ENCODE results near the gene BHLHE41.
A peak's percentile ranks its signal among the peaks of the same experiment; 100 is the strongest.

The BHLHE41 gene

GRCh38 chr12:26100666-26101349, 24.0 kb downstream of the BHLHE41 start:
- no peak overlapping the region for H3K9ac ChIP-seq (ENCODE audit: low read depth, low read length)
- H3K4me2 ChIP-seq (ENCODE audit: insufficient read depth, low read length) = no peak overlapping the region
- no peaks in the 10 kb centered on the region for H3K4me1 ChIP-seq (ENCODE audit: insufficient read depth, low read length)
- no peaks in the 10 kb centered on the region for H3K9me3 ChIP-seq (ENCODE audit: insufficient read depth, low read length, severe bottlenecking)
- no peak for ATAC-seq (ENCODE audit: insufficient read depth, low read depth)
- H3K27me3 ChIP-seq (ENCODE audit: insufficient read depth, low read length, poor library complexity) = peaks cover 30% of the 10 kb centered on the region
- H2AFZ ChIP-seq (ENCODE audit: low read depth, low read length) = no peak overlapping the region
- no peak overlapping the region for H3K27ac ChIP-seq (ENCODE audit: low read length)
- DNase-seq = no peak
- TF ChIP-seq CTCF (IDR thresholded peaks at IDR 0.05; ENCODE audit: borderline replicate concordance, extremely low read depth, low read length, poor library complexity, severe bottlenecking) (no peak), EZH2 (IDR thresholded peaks at IDR 0.05; ENCODE audit: borderline replicate concordance, low read depth, low read length, severe bottlenecking) (no peak)
- no peaks in the 10 kb centered on the region for H3K79me2 ChIP-seq (ENCODE audit: insufficient read depth, low read length)
- no peak overlapping the region for H3K4me3 ChIP-seq (ENCODE audit: low read depth in 1 of 2, low read length in 2 of 2)
- no peaks in the 10 kb centered on the region for H4K20me1 ChIP-seq (ENCODE audit: insufficient read depth, low read length)
- H3K36me3 ChIP-seq (ENCODE audit: insufficient read depth, low read length) = no peaks in the 10 kb centered on the region

GRCh38 chr12:26097046-26097878, 27.6 kb downstream of the BHLHE41 start:
- ATAC-seq (ENCODE audit: insufficient read depth, low read depth) = peak; percentile 97
- Histone ChIP-seq H3K4me3 (ENCODE audit: low read depth in 1 of 2, low read length in 2 of 2) (no peak overlapping the region), H3K9ac (ENCODE audit: low read depth, low read length) (no peak overlapping the region), H3K27ac (ENCODE audit: low read length) (no peak overlapping the region), H3K4me1 (ENCODE audit: insufficient read depth, low read length) (no peaks in the 10 kb centered on the region), H3K27me3 (ENCODE audit: insufficient read depth, low read length, poor library complexity) (peaks cover 18% of the 10 kb centered on the region), H2AFZ (ENCODE audit: low read depth, low read length) (no peak overlapping the region), H3K9me3 (ENCODE audit: insufficient read depth, low read length, severe bottlenecking) (no peaks in the 10 kb centered on the region), H3K4me2 (ENCODE audit: insufficient read depth, low read length) (no peak overlapping the region), H4K20me1 (ENCODE audit: insufficient read depth, low read length) (no peaks in the 10 kb centered on the region), H3K36me3 (ENCODE audit: insufficient read depth, low read length) (no peaks in the 10 kb centered on the region), H3K79me2 (ENCODE audit: insufficient read depth, low read length) (no peaks in the 10 kb centered on the region)
- peak; percentile 63 for DNase-seq
- peak; percentile 94 for TF ChIP-seq CTCF (IDR thresholded peaks at IDR 0.05; ENCODE audit: borderline replicate concordance, extremely low read depth, low read length, poor library complexity, severe bottlenecking)
- no peak for TF ChIP-seq EZH2 (IDR thresholded peaks at IDR 0.05; ENCODE audit: borderline replicate concordance, low read depth, low read length, severe bottlenecking)

GRCh38 chr12:26096036-26096435, 28.8 kb downstream of the BHLHE41 start:
- TF ChIP-seq CTCF (IDR thresholded peaks at IDR 0.05; ENCODE audit: borderline replicate concordance, extremely low read depth, low read length, poor library complexity, severe bottlenecking) (no peak), EZH2 (IDR thresholded peaks at IDR 0.05; ENCODE audit: borderline replicate concordance, low read depth, low read length, severe bottlenecking) (no peak)
- DNase-seq (no peak), ATAC-seq (ENCODE audit: insufficient read depth, low read depth) (no peak)
- Histone ChIP-seq H3K9me3 (ENCODE audit: insufficient read depth, low read length, severe bottlenecking) (no peaks in the 10 kb centered on the region), H3K27me3 (ENCODE audit: insufficient read depth, low read length, poor library complexity) (peaks cover 8% of the 10 kb centered on the region), H3K4me2 (ENCODE audit: insufficient read depth, low read length) (no peak overlapping the region), H2AFZ (ENCODE audit: low read depth, low read length) (no peak overlapping the region), H3K9ac (ENCODE audit: low read depth, low read length) (no peak overlapping the region), H3K79me2 (ENCODE audit: insufficient read depth, low read length) (no peaks in the 10 kb centered on the region), H3K36me3 (ENCODE audit: insufficient read depth, low read length) (no peaks in the 10 kb centered on the region), H3K4me1 (ENCODE audit: insufficient read depth, low read length) (no peaks in the 10 kb centered on the region), H3K4me3 (ENCODE audit: low read depth in 1 of 2, low read length in 2 of 2) (no peak overlapping the region), H3K27ac (ENCODE audit: low read length) (no peak overlapping the region), H4K20me1 (ENCODE audit: insufficient read depth, low read length) (no peaks in the 10 kb centered on the region)
